Activated CD4-positive, alpha-beta T cell treated with anti-CD3 and anti-CD28 coated beads, Interleukin-2, amount 50 U/mL, for 4 hours (primary cell): ENCODE data around the gene SORCS2.

ENCODE experiments used
- DNase-seq, 2 experiments: peaks; one replicate each; pipeline ENCODE4 v3.0.0-alpha.2; 2020

The SORCS2 gene

GRCh38 chr4:7273738-7274297, 81.5 kb downstream of the SORCS2 start:
- DNase-seq = no peak

DNA sequence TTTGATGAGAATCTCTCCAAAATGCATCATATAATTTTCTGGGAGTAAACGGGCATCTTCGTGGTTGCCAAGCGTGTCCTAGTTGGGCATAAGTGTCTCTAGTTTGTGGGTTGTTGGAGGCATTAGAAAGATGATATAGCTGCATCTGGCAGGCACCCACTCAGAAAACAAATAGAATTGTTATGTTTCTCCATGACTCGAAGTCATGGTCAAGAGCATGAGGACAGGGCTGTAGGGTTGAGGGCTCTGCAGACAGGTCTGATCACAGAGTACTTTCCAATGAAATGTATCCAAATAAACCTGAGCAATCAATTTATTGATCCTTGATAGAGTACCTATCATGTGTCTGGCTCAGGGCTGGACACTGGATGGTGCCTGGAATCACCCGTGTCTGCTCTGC, 82.7 kb downstream of the SORCS2 start:
- no peak for DNase-seq

- no peak for DNase-seq
These were observed 83.3 kb downstream of the SORCS2 start for GRCh38 chr4:7275490-7276154.

GRCh38 chr4:7276515-7276914, 84.2 kb downstream of the SORCS2 start:
- no peak for DNase-seq

DNA sequence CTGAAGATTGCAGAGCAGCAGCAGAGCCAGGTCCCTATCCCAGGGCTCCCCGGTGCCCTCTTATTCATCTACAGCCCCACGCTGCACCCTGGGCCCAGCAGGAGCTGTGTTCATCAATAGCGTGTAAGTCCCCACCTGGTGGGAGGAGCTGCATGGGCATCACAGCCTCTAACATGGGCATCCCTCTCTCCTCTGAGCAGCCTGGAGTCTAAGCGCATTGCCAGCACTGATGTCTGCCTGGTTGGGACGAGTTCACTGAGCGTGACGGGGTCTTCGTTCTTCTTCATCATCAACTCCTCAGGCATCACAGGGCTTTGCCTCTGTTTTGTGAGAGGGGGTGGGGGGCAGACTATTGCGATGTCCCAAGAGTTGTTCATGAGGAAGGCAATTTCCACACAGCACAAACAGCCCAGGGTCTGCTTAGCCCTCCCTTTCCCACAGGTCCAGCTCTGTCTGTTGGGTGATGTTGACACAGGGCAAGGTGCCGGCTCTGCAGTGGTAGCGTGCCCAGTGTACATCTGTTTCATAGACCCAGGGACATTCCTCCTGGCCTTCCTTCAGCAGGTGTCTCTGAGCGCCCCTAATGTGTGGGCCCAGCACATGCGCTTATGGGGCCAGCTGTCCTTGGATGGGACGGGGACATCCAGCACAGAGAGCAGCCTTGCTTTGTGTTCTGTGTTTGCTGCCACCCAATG, 85.9 kb downstream of the SORCS2 start:
- DNase-seq = no peak

DNA sequence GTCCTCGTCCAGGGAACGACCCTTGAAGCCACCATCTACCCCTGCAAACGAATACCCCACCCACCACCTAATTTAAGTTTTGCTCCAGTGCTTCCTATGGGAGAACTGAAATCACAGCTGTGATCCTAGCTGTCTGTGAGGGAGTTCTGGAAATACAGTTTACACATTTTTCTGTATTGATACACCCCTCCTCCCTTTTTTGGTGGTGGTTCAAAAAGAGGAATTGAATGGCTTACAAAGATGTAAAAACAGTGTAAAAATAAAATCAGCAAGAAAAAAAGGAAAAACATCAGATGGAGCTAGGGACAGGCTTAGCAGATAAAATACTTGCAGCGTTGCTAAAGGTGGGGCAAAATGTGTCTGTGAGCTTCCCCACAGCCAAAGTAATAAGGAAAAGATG, 86.6 kb downstream of the SORCS2 start:
- DNase-seq = no peak

DNA sequence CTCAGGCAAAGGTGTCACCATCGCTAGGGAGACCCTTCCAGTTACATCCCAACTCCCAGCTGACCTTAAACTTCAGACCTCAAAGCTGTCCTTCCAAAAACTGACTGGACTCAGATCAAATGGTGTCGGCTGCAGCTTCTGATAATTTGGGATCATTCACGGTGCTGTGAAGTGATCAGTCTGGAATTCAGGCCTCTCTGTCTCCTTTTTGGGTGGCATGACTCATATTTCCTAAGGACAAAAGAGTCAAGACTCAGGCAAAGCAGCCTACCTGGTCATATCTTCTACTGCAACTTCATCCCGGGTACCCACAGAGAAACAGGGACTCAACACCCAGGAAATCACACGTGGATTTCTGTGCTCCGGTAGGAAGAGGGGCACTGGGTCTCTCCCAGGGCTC, 87.6 kb downstream of the SORCS2 start:
- DNase-seq = no peak

- DNase-seq = no peak
These were observed 88.8 kb downstream of the SORCS2 start for GRCh38 chr4:7280926-7281690.

DNA sequence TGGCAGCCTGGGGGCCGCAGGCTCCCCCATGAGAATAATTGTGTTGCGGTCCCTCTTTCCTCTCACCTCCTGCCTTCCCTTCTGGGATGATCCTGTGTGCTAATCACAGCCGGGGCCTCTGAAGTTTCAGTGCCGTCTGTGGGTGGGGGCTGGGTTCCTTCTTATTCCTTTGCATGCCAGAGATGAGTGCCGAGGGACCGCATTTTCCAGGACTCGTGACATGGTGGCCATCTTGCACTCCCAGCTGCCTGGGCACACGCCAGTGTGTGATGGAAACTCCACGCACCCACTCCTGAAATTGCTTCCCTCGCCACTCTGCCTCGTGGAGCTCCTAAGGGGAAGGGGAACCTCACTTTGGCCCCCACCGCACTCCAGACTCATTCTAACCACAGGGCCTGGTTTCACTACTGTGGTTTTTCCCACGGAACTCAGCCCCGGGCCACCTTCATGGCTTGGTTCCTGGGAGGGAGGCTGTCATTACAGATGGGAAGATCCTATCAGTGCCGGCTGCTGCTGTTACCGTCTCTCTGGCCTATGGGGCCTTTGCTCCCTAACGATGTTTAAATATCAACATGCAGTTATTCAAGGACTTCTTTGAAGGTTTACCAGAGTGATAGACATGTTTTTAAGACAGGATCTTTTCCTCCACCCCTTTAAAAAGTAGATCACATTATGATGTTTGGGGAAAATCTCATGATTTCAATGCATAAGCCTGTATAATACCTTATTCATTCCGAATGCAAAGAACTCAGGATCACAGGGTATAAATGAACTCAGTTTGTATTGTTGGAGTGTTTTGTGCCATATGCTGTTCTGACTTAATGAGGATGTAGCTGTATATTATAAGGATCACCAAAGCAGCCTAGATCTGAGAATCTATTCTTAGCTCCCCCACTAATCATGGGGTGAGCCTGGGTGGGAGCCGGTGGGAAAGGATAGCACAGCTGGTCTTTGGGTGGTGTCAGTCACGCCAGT, 89.6 kb downstream of the SORCS2 start:
- DNase-seq = no peak

DNA sequence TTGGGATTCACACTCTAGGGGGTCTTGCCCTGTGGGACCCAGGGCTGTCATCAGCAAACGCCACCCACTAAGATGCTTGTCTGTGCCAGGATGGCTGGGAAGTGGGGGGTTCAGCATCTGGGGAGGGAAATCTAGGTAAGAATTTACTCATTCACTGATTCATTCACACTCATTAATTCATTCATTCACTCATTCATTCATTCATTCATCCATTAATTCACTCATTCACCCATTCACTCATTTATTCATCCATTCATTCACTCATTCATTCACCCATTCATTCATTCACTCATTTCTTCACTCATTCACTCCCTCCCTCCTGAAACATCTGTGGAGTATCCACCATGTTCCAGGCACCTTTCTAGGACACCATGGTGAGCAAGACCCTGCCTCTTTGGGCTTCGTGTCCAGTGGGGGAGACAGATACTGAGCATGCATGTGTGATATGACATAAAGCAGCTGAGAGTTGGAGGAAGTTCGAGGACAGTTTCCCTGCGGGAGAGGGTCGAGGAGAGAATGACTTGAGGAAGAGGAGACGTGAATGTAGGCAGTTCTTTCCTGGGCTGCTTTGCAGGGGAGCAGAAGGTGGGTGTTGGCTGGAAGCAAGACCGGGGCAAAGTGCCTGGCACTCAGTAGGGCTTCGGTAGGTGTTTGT, 90.6 kb downstream of the SORCS2 start:
- no peak for DNase-seq

DNA sequence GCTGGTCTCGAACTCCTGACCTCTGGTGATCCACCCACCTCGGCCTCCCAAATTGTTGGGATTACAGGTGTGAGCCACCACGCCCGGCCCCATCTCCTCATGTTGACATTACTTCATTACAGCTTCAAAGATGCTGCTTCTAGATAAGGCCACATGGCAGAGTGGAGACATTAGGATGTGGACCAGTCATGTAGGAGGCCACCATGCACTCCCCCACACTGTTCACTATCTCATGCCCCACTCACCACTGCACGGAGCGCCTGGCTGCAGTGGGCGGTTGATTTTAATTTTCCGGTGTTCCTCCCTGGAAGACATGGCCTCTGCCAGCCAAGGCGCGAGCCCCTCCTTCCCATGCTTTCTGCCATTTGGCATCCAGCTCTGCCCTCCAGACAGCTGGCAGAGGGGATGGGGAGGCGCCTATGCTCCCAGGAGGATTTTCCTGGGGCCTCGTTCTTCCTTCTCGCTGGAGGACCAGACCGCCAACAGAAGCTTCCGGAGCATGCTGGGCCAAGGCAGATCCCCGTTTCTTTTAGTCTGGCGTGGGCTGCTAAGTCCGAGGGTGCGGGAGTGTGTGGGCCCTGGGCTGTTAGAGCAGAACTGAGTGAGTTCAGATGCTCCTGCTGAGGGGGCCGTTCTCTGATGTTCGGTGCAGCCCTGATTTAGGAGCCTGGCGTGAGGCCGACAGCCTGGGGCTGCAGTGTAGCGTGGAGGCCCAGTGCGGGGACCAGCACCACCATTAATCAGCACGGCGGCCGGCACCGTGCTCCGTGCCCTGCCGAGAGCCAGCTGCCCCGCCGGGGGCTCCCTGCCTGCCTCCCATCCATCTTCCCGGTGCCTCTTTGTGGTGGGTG, 93.1 kb downstream of the SORCS2 start:
- DNase-seq = no peak

GRCh38 chr4:7286170-7286569, 93.8 kb downstream of the SORCS2 start:
- no peak for DNase-seq

- DNase-seq = no peak
These were observed 94.5 kb downstream of the SORCS2 start for GRCh38 chr4:7286798-7287197.

DNA sequence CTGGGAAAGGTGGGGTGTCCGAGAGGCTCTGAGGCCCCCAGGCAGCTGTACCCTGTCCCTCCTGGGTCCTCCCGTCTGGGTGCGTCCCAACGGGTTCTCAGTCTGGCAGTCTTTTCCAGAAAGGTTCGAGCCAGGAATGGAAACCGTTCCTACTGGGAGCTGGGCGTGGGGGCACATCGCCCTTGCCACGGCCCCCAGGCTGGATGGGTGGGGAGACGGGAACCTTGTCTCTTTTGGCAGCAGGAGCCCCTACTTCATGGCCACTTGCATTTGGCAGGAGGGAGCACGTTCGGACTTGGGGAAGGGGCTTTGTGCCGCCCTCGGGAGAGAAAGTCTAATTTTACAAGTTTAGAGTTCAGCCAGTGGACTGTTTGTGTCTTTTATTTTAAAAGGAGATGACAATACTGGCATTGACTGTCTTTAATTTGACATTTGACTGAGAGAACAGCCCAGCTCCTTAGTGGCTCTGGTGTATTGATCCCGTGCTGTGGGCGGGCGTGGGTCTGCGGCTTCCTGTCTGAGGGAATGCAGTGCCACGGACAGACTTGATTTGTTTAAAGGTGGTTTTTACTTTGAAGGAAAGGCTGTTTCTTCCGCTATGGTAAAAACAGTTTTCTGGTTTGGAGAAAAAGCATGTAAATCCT, 95.1 kb downstream of the SORCS2 start:
- DNase-seq = no peak

- no peak for DNase-seq
These were observed 95.6 kb downstream of the SORCS2 start for GRCh38 chr4:7287918-7288280.

DNA sequence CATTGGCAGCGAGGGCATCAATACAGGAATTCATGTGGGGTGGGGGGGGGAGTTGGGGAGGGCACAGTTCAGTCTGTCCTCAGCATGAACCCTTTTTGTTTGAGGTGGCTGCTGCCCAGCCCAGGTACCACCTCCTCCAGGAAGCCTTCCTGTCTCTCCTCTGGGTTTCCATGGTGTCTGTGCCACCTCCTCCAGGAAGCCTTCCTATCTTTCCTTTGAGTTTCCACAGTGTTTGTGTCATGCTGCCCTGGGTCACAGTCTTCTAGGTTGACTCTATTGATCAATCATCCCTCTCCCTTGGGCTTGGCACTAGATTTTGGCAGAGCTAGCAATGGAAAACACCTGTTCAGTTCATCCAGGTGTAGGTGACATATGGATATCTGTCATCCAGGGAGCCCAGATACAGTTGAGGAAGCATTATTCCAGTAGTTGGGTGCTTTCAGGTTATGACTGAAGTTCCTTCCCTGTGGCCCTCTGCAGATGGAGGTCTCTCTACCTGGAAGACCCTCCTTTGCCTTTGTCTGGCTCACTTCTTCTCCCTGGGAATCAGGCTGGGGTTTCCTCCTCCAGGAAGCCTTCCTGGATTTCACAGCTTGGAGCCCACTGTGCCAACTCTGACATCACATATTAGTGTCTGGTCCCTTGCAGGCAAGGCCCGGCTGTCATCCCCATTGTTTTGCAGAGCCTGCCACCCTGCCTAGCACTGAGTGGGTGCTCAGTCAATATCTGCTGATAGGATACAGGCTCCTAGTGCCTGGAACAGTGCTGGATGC, 96.6 kb downstream of the SORCS2 start:
- DNase-seq = no peak

GRCh38 chr4:7289589-7289988, 97.3 kb downstream of the SORCS2 start:
- DNase-seq = no peak

GRCh38 chr4:7291372-7292114, 99.2 kb downstream of the SORCS2 start:
- no peak for DNase-seq

- DNase-seq = no peak
These were observed 101.4 kb downstream of the SORCS2 start for GRCh38 chr4:7293703-7294102.
